Measurements from ENCODE around the gene ZFYVE27.

The ZFYVE27 gene

DNA sequence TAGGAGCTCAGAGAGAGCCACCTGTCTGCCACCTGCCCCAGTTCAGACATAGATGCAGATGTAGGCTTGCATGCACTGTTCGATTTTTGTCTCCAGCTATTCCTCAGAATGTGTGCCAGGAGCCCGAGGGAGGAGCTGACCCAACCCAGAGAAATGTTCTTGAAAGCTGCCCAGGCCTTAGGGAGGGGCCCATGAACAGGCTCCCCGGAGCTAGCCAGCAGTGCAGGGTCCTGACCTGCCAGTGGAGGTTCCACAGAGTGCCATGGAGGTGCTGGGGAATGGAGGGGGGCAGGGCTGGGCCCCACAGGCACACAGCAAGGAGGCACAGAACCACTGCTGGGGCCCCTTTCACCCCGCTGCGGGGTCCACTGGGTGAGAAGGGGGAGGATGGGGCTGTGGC lies 64.5 kb downstream of the ZFYVE27 start (continued):
- TF ChIP-seq, protein P1, sequence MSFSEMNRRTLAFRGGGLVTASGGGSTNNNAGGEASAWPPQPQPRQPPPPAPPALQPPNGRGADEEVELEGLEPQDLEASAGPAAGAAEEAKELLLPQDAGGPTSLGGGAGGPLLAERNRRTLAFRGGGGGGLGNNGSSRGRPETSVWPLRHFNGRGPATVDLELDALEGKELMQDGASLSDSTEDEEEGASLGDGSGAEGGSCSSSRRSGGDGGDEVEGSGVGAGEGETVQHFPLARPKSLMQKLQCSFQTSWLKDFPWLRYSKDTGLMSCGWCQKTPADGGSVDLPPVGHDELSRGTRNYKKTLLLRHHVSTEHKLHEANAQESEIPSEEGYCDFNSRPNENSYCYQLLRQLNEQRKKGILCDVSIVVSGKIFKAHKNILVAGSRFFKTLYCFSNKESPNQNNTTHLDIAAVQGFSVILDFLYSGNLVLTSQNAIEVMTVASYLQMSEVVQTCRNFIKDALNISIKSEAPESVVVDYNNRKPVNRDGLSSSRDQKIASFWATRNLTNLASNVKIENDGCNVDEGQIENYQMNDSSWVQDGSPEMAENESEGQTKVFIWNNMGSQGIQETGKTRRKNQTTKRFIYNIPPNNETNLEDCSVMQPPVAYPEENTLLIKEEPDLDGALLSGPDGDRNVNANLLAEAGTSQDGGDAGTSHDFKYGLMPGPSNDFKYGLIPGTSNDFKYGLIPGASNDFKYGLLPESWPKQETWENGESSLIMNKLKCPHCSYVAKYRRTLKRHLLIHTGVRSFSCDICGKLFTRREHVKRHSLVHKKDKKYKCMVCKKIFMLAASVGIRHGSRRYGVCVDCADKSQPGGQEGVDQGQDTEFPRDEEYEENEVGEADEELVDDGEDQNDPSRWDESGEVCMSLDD (tag by site-specific recombination; IDR thresholded peaks at IDR 0.05): no peak
- TF ChIP-seq ZBTB48 (tag by site-specific recombination; IDR thresholded peaks at IDR 0.05): no peak

DNA sequence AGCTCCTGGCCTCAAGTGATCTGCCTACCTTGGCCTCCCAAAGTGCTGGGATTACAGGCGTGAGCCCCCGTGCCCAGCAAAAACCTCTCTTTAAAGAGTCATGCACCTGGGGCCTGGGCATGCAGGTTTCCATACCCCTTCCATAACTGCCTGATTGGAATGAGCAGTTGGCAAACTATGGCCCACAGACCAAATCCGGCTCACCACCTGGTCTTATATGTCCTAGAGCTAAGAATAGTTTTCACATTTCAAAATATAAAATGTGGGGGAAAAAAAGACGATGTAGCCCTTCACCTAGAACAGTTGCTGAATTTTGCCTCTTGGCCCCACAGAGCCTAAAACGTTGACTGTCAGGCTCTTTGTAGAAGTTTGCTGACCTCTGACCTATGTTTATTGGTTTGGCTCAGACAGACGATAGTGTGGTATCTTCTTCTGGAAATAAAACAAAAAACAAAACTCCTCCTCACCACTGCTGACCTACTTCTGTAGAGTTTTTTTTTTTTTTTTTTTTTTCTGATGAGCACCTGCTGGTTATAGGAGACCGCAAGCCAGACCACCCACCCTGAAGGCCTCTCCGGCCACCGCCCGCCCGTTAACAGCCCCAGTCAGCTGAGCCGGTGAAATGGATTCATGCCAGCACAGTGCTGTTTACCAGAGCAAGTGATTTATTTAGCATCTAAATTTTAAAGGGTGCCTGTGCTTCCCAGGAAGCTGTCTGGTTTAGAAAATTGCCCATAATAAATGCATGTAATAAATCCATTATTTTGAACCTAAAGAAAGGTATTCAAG lies 68.4 kb downstream of the ZFYVE27 start:
- no peaks in the 10 kb centered on the region for H3K36me3 ChIP-seq (ENCODE audit: control insufficient read depth in 2 of 2, insufficient read depth in 1 of 2, low read length in 2 of 2)
- CTCF ChIA-PET: interaction anchor here (0.6 to 4.2 kb wide), 3 partner anchors 13 to 78 kb away, joined by 3 to 18 read pairs (median 4); no protein-coding TSS in a partner anchor
- POLR2A ChIA-PET: interaction anchor here (0.6 kb wide), 1 partner anchor 59 kb away, joined by 6 read pairs; no protein-coding TSS in a partner anchor
- no peaks in the 10 kb centered on the region for H3K4me1 ChIP-seq (ENCODE audit: control insufficient read depth, insufficient read depth, low read length)
- H3K27ac ChIP-seq (ENCODE audit: extremely low read depth, low read depth, low read length): no peak overlapping the region
- TF ChIP-seq BCL11A (tag by site-specific recombination; IDR thresholded peaks at IDR 0.05; ENCODE audit: low read depth): no peak
- no peak for TF ChIP-seq GFI1B (tag by site-specific recombination; IDR thresholded peaks at IDR 0.05)
- TF ChIP-seq ZNF776 (tag by site-specific recombination; IDR thresholded peaks at IDR 0.05; ENCODE audit: borderline replicate concordance): no peak
- TF ChIP-seq, protein P2, sequence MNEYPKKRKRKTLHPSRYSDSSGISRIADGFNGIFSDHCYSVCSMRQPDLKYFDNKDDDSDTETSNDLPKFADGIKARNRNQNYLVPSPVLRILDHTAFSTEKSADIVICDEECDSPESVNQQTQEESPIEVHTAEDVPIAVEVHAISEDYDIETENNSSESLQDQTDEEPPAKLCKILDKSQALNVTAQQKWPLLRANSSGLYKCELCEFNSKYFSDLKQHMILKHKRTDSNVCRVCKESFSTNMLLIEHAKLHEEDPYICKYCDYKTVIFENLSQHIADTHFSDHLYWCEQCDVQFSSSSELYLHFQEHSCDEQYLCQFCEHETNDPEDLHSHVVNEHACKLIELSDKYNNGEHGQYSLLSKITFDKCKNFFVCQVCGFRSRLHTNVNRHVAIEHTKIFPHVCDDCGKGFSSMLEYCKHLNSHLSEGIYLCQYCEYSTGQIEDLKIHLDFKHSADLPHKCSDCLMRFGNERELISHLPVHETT (tag by site-specific recombination; IDR thresholded peaks at IDR 0.05): no peak
- TF ChIP-seq, protein P3, sequence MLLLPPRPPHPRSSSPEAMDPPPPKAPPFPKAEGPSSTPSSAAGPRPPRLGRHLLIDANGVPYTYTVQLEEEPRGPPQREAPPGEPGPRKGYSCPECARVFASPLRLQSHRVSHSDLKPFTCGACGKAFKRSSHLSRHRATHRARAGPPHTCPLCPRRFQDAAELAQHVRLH (tag by site-specific recombination; IDR thresholded peaks at IDR 0.05): no peak
- TF ChIP-seq ZFP37 (tag by site-specific recombination; IDR thresholded peaks at IDR 0.05): no peak
- TF ChIP-seq MZF1 (tag by site-specific recombination; IDR thresholded peaks at IDR 0.05; ENCODE audit: borderline replicate concordance): no peak
- no peaks in the 10 kb centered on the region for H3K9me3 ChIP-seq (ENCODE audit: control insufficient read depth, insufficient read depth, low read depth, low read length)
- H3K4me3 ChIP-seq (ENCODE audit: low read depth, low read length): no peak overlapping the region

DNA sequence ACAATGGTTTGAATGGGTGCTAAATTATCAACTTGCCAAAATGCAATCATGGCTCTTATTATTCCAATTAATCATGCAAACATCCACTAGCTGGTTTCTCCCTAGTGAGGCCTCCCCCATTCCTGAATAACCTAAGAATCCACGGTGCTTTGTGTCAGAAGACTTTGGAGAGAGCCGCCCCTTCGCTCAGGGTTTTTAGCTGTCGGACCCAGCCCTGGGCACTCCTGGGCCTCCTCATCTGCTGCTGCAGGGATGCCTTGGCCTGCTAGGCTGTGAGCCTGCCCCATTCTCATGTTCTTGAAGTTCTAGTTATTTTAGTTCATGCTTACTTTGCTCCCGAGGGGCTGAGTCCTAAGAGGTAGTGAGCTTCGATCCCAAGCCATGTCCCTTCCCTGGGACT lies 69.0 kb downstream of the ZFYVE27 start:
- ChIA-PET POLR2A (interaction anchor here (0.6 kb wide), 1 partner anchor 60 kb away, joined by 6 read pairs; no protein-coding TSS in a partner anchor), CTCF (interaction anchor here (1.2 to 4.2 kb wide), 2 partner anchors 14 to 55 kb away, joined by 4 to 18 read pairs; no protein-coding TSS in a partner anchor)
- Histone ChIP-seq H3K36me3 (ENCODE audit: control insufficient read depth in 2 of 2, insufficient read depth in 1 of 2, low read length in 2 of 2) (no peaks in the 10 kb centered on the region), H3K4me1 (ENCODE audit: control insufficient read depth, insufficient read depth, low read length) (no peaks in the 10 kb centered on the region), H3K27ac (ENCODE audit: extremely low read depth, low read depth, low read length) (no peak overlapping the region), H3K4me3 (ENCODE audit: low read depth, low read length) (no peak overlapping the region), H3K9me3 (ENCODE audit: control insufficient read depth, insufficient read depth, low read depth, low read length) (no peaks in the 10 kb centered on the region)
- no peak for TF ChIP-seq ZBTB8A (tag by site-specific recombination; IDR thresholded peaks at IDR 0.05)
- TF ChIP-seq, protein P4, sequence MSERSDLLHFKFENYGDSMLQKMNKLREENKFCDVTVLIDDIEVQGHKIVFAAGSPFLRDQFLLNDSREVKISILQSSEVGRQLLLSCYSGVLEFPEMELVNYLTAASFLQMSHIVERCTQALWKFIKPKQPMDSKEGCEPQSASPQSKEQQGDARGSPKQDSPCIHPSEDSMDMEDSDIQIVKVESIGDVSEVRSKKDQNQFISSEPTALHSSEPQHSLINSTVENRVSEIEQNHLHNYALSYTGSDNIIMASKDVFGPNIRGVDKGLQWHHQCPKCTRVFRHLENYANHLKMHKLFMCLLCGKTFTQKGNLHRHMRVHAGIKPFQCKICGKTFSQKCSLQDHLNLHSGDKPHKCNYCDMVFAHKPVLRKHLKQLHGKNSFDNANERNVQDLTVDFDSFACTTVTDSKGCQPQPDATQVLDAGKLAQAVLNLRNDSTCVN (tag by site-specific recombination; optimal IDR thresholded peaks at IDR 0.05): no peak
- no peak for TF ChIP-seq MZF1 (tag by site-specific recombination; IDR thresholded peaks at IDR 0.05; ENCODE audit: borderline replicate concordance)
- TF ChIP-seq ZNF311 (tag by site-specific recombination; IDR thresholded peaks at IDR 0.05; ENCODE audit: borderline replicate concordance): no peak
- no peak for TF ChIP-seq SCRT1 (tag by site-specific recombination; IDR thresholded peaks at IDR 0.05; ENCODE audit: borderline replicate concordance)
- TF ChIP-seq ZNF132 (tag by site-specific recombination; IDR thresholded peaks at IDR 0.05; ENCODE audit: borderline replicate concordance): no peak
- TF ChIP-seq ZFHX2 (tag by site-specific recombination; conservative IDR thresholded peaks at IDR 0.05): no peak
- TF ChIP-seq ZNF324 (tag by site-specific recombination; IDR thresholded peaks at IDR 0.05): no peak
- no peak for TF ChIP-seq ZNF670 (tag by site-specific recombination; IDR thresholded peaks at IDR 0.05; ENCODE audit: low read depth)
- TF ChIP-seq OVOL3 (tag by site-specific recombination; IDR thresholded peaks at IDR 0.05): no peak
- no peak for TF ChIP-seq ZNF544 (tag by site-specific recombination; IDR thresholded peaks at IDR 0.05)

Data from HEK293 (cell line).